Lung (tissue), 12 donors: ENCODE data around the gene SERPING1. TPM values are rescaled to one million over a fixed set of nuclear protein-coding genes. Genes with fewer than 3 reads are reported as not detected.

ENCODE experiments used
- ATAC-seq: fragments of 200-7000 bp; cut with Tn5 transposase; one replicate; pipeline ENCODE4 v1.9.1; 2020; ENCODE audit warnings: moderate number of reproducible peaks; ENCODE audit not compliant: insufficient read depth, low FRiP score
- DNase-seq, 3 donors: peaks; one replicate each; pipeline ENCODE4 v3.0.0-alpha.2; 2013 to 2017
- H3K27ac ChIP-seq, 2 donors: one replicate each; pipeline ENCODE4 v1.5.1; 2013; ENCODE audit warnings: mild to moderate bottlenecking in 2 of 2, moderate library complexity in 2 of 2, control low read depth in 1 of 2, inconsistent platforms in 1 of 2, low read depth in 1 of 2, low read length in 1 of 2
- H3K27me3 ChIP-seq, 3 donors: one replicate each; pipeline ENCODE4 v1.5.1; 2013; ENCODE audit warnings: low read length in 2 of 3; ENCODE audit not compliant: control insufficient read depth in 3 of 3, insufficient read depth in 3 of 3
- H3K36me3 ChIP-seq, 4 donors: one replicate each; pipeline ENCODE4 v1.5.1; 2013; ENCODE audit warnings: low read length in 4 of 4, mild to moderate bottlenecking in 1 of 4, moderate library complexity in 1 of 4; ENCODE audit not compliant: control insufficient read depth in 4 of 4, insufficient read depth in 4 of 4
- H3K4me1 ChIP-seq, 5 donors: one replicate each; pipeline ENCODE4 v1.5.1; 2013; ENCODE audit warnings: low read length in 5 of 5, mild to moderate bottlenecking in 2 of 5, moderate library complexity in 1 of 5; ENCODE audit not compliant: control insufficient read depth in 5 of 5, insufficient read depth in 5 of 5
- H3K4me3 ChIP-seq: one replicate; pipeline ENCODE4 v1.5.1; 2013; ENCODE audit warnings: mild to moderate bottlenecking, control low read depth, moderate library complexity
- H3K9ac ChIP-seq, 2 donors: one replicate each; pipeline ENCODE4 v1.5.1; 2013; ENCODE audit warnings: low read length in 2 of 2, control low read depth in 1 of 2; ENCODE audit not compliant: insufficient read depth in 1 of 2
- H3K9me3 ChIP-seq, 4 donors: one replicate each; pipeline ENCODE4 v1.5.1; 2013; ENCODE audit warnings: low read length in 3 of 4, mild to moderate bottlenecking in 1 of 4, moderate library complexity in 1 of 4; ENCODE audit not compliant: control insufficient read depth in 4 of 4, insufficient read depth in 3 of 4
- CTCF ChIP-seq: IDR thresholded peaks from 2 replicates; pipeline ENCODE4 v1.5.1; 2012; ENCODE audit warnings: mild to moderate bottlenecking; ENCODE audit errors: control extremely low read depth, extremely low read depth
- WGBS, 2 donors: extraction: QIAGEN DNeasy Blood & Tissue Kit; methylation state at CpG; one replicate each; pipeline ENCODE4 v1.1.7; 2013; 5-methylcytosine and 5-hydroxymethylcytosine counted together
- polyA plus RNA-seq, 2 donors: library from polyadenylated mRNA; stranded (reverse); fragments of 200-250 nt; gene quantifications; one replicate each; pipeline ENCODE4 v1.2.1, GENCODE V29; 2013
- total RNA-seq, 2 donors: library from RNA; depleted of rRNA in 1 of 2; stranded (reverse); fragments of >200 nt in 1 of 2; gene quantifications; one replicate each; pipeline ENCODE4 v1.2.1, GENCODE V29; 2014 to 2021
- donor health status: control.
- donor health status: control.
- donor health status: Bipolar disorder and iron deficiency.
- donor health status: healthy.
- donor health status: DM: yes; HTN: yes; CAD: no.

Gene SERPING1
- total and polyA plus RNA-seq, 4 donors = 102 to 418 (median 310) TPM

DNA sequence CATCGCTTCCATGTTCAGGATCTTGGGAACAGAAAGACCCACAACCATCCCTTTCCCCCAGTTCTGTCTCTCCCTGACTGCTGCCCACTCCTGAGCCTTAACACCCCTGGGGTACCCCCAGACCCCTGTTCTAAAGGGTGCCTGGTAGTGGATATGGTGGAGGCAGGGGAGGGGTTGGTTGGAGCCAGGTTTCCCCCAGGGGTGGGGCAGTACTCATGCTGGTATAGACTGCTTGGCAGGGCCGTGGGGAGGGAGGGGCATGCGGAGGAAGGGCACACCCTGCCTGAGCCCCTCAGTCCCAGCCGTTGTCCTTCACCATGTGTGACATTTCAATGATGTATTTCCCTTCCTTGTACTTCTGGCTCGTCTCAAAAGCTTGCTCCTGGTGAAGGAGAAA lies 48.2 kb downstream of the SERPING1 start:
- ATAC-seq = no peak

GRCh38 chr11:57646194-57646798 lies 48.8 kb downstream of the SERPING1 start:
- Histone ChIP-seq H3K27me3 (no peaks in the 10 kb centered on the region), H3K9ac (no peak overlapping the region), H3K36me3 (peaks cover 0 to 9% (median 2%) of the 10 kb centered on the region in 4 donors), H3K27ac (no peak overlapping the region), H3K9me3 (peaks cover 0 to 2% (median 0%) of the 10 kb centered on the region in 4 donors), H3K4me1 (peaks cover 0 to 66% (median 34%) of the 10 kb centered on the region in 5 donors), H3K4me3 (no peak overlapping the region)
- WGBS, 2 donors = 17 to 24% methylated on average over 10 of the region's 10 CpGs
- ATAC-seq = no peak
- DNase-seq = peak in 1 of 3 donors; percentile 40
- no peak for TF ChIP-seq CTCF

More for the DNA sequence above, 48.2 kb downstream of the SERPING1 start:
- Histone ChIP-seq H3K36me3 (peaks cover 0 to 9% (median 2%) of the 10 kb centered on the region in 4 donors), H3K9ac (no peak overlapping the region), H3K27me3 (no peaks in the 10 kb centered on the region), H3K4me1 (peaks cover 0 to 72% (median 37%) of the 10 kb centered on the region in 5 donors), H3K27ac (no peak overlapping the region), H3K4me3 (no peak overlapping the region), H3K9me3 (peaks cover 0 to 2% (median 0%) of the 10 kb centered on the region in 4 donors)
- TF ChIP-seq CTCF = no peak
- peak; percentile 21 to 51 (median 43) for DNase-seq
- 12 to 14% methylated on average over 5 of the region's 5 CpGs for WGBS, 2 donors

- peaks cover 0 to 2% (median 0%) of the 10 kb centered on the region in 4 donors for H3K9me3 ChIP-seq
- H3K4me1 ChIP-seq = peaks cover 0 to 65% (median 32%) of the 10 kb centered on the region in 5 donors
- no peak overlapping the region for H3K9ac ChIP-seq
- WGBS, 2 donors = 5 to 9% methylated on average over 23 of the region's 23 CpGs
- peaks cover 0 to 7% (median under 1%) of the 10 kb centered on the region in 4 donors for H3K36me3 ChIP-seq
- no peak for TF ChIP-seq CTCF
- H3K27me3 ChIP-seq = no peaks in the 10 kb centered on the region
- ATAC-seq (no peak), DNase-seq (peak in 1 of 3 donors; percentile 25)
- no peak overlapping the region for H3K27ac ChIP-seq
- no peak overlapping the region for H3K4me3 ChIP-seq
These were observed 49.4 kb downstream of the SERPING1 start for GRCh38 chr11:57646799-57647303.
